ENCODE results near the gene SLK.

SLK gene

DNA sequence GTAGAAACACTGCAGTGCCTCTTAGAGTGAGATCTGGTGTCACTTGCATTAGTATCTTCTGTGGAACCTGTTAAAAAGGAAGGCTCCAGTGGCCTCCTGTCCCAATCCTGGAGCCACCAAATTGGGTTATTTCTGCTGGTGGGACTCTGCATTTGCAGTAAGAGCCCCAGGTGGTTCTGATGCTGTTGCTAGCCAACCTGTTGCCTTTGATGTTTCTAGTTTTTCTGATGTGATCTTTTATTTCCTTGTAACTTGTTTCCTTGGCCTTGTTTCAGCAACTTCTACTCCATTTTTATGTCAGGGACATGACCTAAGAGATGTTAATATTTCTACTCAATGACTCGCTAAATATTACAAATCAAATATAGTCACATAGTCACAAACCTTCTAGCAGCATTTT, 36.5 kb upstream of the SLK start:
- H3K4me3 ChIP-seq (ENCODE audit: low read length), result no peak overlapping the region
- TF ChIP-seq, protein P1, sequence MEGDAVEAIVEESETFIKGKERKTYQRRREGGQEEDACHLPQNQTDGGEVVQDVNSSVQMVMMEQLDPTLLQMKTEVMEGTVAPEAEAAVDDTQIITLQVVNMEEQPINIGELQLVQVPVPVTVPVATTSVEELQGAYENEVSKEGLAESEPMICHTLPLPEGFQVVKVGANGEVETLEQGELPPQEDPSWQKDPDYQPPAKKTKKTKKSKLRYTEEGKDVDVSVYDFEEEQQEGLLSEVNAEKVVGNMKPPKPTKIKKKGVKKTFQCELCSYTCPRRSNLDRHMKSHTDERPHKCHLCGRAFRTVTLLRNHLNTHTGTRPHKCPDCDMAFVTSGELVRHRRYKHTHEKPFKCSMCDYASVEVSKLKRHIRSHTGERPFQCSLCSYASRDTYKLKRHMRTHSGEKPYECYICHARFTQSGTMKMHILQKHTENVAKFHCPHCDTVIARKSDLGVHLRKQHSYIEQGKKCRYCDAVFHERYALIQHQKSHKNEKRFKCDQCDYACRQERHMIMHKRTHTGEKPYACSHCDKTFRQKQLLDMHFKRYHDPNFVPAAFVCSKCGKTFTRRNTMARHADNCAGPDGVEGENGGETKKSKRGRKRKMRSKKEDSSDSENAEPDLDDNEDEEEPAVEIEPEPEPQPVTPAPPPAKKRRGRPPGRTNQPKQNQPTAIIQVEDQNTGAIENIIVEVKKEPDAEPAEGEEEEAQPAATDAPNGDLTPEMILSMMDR (IDR thresholded peaks at IDR 0.05; ENCODE audit: insufficient read depth, low read depth, low read length, missing control alignments), result no peak
- no peak for DNase-seq (ENCODE audit: low read depth)

- TF ChIP-seq, protein P1 (IDR thresholded peaks at IDR 0.05; ENCODE audit: insufficient read depth, low read depth, low read length, missing control alignments), result no peak
- no peak overlapping the region for H3K4me3 ChIP-seq (ENCODE audit: low read length)
These were observed 36.1 kb upstream of the SLK start for GRCh38 chr10:103930881-103931280.

DNA sequence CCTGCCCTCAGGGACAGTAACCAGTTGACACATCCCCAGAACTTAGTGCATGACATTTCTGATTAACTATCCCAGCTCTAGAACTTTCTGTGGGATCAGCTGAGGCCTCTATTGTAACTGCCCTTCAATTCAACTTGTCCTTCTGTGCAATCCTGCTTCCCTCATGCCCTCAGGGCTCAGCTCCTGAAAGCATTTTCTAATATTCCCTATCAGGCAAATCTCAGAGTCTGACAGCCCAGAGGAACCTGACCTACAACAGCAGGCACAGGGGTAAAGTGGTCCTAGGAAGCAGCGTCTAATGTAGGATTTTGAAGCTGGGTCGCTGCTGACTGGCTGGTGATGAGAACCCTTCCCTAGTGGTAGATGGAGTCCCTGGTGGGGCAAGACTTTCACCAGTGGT, 35.3 kb upstream of the SLK start:
- no peak overlapping the region for H3K4me3 ChIP-seq (ENCODE audit: low read length)
- TF ChIP-seq, protein P1 (IDR thresholded peaks at IDR 0.05; ENCODE audit: insufficient read depth, low read depth, low read length, missing control alignments), result no peak
- DNase-seq (ENCODE audit: low read depth), result no peak

More at GRCh38 chr10:103930881-103931280, 36.1 kb upstream of the SLK start:
- no peak for DNase-seq (ENCODE audit: low read depth)

- no peak for DNase-seq (ENCODE audit: low read depth)
- TF ChIP-seq, protein P1 (IDR thresholded peaks at IDR 0.05; ENCODE audit: insufficient read depth, low read depth, low read length, missing control alignments), result no peak
- no peak overlapping the region for H3K4me3 ChIP-seq (ENCODE audit: low read length)
These were observed 34.7 kb upstream of the SLK start for GRCh38 chr10:103932271-103932670.

GRCh38 chr10:103932971-103933370, 34.0 kb upstream of the SLK start:
- TF ChIP-seq, protein P1 (IDR thresholded peaks at IDR 0.05; ENCODE audit: insufficient read depth, low read depth, low read length, missing control alignments), result no peak
- DNase-seq (ENCODE audit: low read depth), result no peak
- no peak overlapping the region for H3K4me3 ChIP-seq (ENCODE audit: low read length)

DNA sequence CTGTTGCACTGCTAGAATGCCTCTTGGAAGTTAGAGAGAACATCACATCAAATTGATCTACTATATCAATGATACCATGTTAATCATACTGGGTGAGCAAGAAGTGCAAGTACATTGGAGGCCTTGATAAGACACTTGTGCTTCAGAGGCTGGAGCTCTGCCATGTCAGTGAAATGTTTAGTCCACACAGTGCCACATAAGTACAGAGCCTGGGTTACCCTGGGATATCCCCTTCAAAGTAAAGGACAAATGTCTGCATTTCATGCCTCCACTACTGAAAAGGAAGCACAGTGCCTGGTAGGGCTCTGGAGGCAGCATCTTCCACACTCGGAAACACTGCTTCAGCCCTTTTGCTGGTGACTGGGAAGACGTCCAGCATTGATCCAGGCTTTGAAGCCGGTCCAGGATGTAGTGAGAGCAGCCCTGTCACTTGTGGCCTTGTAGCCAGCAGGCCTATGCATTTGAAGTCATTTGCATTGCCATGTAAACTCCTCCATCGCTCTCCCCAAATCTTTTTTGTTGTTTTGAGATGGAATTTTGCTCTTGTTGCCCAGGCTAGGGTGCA, 33.3 kb upstream of the SLK start:
- DNase-seq (ENCODE audit: low read depth), result no peak
- H3K4me3 ChIP-seq (ENCODE audit: low read length), result no peak overlapping the region
- TF ChIP-seq, protein P1 (IDR thresholded peaks at IDR 0.05; ENCODE audit: insufficient read depth, low read depth, low read length, missing control alignments), result no peak

GRCh38 chr10:103934308-103934707, 32.6 kb upstream of the SLK start:
- TF ChIP-seq, protein P1 (IDR thresholded peaks at IDR 0.05; ENCODE audit: insufficient read depth, low read depth, low read length, missing control alignments), result no peak
- no peak for DNase-seq (ENCODE audit: low read depth)
- no peak overlapping the region for H3K4me3 ChIP-seq (ENCODE audit: low read length)

Data from epithelial cell of esophagus (primary cell).